CD4-positive, alpha-beta T cell treated with Interleukin-17A for 4 hours (primary cell): ENCODE results near the gene SPINK4.

Experiments used
- DNase-seq: peaks from one replicate; pipeline ENCODE4 v3.0.0-alpha.2; 2020; ENCODE audit warnings: mixed read lengths

Gene SPINK4

GRCh38 chr9:33263131-33264002, 23.4 kb downstream of the SPINK4 start:
- DNase-seq, result peak; percentile 23

- DNase-seq, result peak; percentile 42
These were observed 24.1 kb downstream of the SPINK4 start for GRCh38 chr9:33264003-33264472.

GRCh38 chr9:33264473-33265177, 24.7 kb downstream of the SPINK4 start, which contains the start of the genes BAG1 and CHMP5:
Gene BAG1 (minus strand): TSS chr9:33264708.
Gene CHMP5 (plus strand): TSS chr9:33265049. CDS start chr9:33265079, 30 bp downstream.
- DNase-seq, result peak; percentile 100

DNA sequence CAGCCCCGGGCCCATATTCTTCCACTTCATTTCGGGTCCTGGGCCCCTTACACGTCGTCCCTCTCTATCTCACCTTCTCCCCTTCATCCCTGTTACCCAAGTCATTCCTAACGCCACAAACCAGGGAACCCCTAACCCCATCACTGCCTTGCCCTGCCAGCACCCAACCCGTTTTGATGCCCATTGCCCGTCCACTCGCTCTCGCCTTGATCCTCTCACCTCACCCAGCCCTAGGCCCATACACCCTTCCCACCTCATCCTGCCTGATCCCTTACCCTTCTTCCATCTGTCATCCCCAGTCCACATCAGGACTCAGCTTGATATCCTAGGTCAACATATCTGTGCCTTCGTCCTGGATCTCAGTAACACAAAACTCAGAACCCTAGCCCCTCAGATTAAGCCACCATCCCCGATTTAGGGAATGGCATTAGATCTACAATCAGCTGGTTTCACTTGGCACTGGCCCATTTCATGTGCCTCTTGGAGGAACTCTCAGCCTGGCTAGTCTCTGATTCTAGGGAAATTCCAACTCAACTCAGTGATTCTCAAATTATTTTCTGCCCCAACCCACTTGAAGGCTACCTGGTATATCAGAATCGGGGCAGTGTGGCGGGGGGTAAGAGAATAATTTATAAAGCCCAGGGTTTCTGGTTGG, 25.4 kb downstream of the SPINK4 start:
- no peak for DNase-seq

DNA sequence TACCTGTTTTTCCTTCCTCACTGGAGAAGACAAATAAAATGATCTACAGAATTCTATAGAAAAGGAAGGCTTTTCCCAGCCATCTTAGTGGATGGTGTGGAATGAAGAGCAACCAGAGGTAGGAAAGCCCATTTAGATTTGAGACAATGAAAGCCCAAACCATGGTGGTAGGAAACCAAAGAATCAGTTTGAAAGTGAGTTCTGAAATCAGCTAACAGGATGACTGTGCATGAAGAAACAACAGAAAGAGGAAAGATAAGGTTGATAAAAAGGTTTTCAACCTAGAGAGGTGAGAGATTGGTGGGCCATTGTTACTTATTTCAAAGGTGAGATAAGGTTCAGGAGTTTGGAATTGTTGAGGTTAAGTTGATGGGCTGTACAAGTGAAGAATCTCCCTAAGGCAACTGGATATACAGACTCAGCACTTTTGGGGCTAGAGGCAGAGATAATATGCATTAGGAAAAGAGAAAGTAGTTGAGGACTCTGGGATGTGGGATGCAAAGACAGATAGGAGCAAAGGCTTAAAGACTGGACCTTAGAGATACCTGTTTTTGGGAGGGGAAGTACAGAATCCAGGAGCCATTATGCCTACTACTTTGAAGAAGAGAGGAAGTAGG, 27.3 kb downstream of the SPINK4 start:
- DNase-seq, result no peak

- no peak for DNase-seq
These were observed 30.2 kb downstream of the SPINK4 start for GRCh38 chr9:33270146-33270545.

DNA sequence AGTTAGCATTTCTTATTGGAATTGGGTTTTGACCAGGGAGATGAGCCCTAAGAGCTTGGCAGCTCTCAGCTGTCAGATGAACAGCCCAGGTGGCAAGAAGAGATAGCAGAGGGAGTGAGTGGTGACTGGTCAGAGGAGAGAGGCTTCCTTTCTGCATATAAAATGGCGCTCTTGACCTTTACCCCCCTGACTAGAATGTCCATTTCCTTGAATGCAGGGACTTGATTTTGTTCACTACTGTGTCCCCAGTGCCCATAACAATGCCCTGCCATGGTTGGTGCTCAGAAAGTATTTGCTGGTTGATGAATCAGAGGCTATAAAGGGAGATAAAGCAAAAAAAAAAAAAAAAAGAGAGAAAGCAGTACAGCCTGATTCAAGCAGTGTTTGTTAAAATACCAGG, 32.1 kb downstream of the SPINK4 start:
- no peak for DNase-seq

DNA sequence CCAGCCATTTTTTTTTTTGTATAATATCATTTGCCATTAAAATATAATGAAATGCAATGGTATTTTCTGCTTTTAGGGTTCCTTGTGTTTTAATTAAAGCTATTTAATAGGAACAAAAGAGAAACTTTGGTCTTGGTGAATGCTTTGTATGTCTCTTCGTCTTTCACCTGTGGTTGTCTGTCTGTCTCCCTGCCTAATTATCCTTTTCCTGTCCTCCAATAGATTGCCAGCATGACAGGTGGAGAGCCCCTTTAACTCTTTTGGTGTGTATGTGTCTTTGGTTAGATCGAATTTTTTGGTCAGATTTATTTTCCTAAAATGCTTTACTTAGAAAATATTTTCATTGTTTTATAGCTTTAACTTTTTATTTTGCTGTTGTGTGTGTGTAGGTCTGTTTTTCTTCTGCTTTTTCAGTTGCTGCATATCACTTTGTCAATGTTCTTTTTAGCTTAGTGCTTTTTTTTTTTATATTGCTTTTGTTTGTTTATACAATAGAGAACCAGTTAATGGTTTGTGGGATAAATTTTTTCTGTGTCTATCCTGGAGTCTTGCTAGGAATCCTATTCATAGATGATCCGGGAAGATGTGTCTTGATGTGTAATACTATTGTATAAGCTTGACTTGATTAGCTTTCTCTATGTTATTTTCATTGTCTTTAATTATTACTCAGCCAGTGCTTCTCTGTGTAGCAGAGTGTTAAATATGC, 33.5 kb downstream of the SPINK4 start:
- DNase-seq, result no peak

GRCh38 chr9:33273972-33274328, 34.0 kb downstream of the SPINK4 start:
- DNase-seq, result no peak

DNA sequence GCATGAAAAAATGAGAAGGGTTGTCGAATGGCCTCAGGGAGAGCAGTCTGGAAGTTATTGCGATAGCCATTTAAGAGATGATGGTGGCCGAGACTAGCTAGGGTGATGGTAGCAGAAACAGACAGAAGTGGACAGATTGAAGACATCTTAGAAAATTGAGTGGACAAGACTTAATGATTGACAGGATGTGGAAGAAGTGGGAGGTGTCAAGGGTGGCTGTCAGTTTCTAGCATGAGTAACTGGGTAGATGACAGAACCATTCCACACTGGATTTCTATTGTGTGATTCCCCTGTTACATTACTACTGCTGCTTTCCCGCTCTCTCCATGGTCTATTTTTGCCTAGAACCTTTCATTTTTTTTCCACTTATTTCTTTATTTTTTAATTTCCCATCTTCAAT, 37.5 kb downstream of the SPINK4 start:
- no peak for DNase-seq

DNA sequence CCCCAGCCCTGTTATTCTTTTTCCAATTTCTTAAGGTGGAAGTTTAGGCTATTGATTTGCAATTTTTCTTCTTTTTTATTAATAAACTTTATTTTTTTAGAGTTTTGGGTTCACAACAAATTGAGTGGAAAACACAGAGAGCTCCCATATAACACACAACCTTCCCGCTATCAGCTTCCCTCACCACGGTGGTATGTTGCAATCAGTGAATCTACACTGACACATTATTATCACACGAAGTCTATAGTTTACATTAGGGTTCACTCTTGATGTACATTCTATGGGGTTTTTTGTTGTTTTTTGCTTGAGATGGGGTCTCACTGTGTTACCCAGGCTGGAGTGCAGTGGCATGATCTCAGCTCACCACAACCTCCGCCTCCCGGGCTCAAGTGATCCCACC, 45.5 kb downstream of the SPINK4 start:
- DNase-seq, result no peak

DNA sequence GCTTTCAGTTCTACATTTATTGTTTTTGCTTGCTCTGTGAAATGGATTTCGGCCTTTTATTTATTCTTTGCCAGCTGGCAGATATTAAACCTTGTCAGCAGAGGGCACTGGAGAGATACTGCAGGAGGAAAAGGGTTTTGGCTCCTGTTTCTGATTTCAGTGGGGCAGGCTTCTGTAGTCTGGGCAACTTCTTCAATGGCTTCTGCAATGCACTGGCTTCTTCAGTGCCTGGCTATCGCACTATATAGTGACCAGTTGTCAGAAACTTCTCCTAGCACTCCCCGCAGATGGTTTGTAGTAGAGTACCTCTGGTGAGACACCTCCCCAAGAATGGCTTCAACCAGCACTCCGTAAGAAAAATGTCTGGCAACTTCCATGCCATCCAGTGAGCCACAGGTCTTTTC, 47.1 kb downstream of the SPINK4 start:
- DNase-seq, result peak; percentile 60

- no peak for DNase-seq
These were observed 48.3 kb downstream of the SPINK4 start for GRCh38 chr9:33288235-33288634.

- DNase-seq, result no peak
These were observed 49.0 kb downstream of the SPINK4 start for GRCh38 chr9:33288828-33289483.

- DNase-seq, result peak; percentile 21
These were observed 49.5 kb downstream of the SPINK4 start for GRCh38 chr9:33289496-33289895.

DNA sequence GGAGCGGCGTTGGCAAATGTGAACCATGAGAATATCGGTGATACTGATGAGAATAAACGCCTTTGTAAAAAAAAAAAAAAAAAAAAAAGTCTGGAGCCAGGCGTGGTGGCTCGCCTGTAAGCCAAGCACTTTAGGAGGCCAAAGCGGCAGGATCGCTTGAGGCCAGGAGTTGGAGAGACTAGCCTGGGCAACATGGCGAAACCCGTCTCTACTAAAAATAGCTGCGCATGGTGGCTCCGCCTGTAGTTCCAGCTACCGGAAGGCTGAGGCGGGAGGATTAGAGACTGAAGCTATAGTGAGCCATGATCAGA, 49.9 kb downstream of the SPINK4 start:
- DNase-seq, result no peak

DNA sequence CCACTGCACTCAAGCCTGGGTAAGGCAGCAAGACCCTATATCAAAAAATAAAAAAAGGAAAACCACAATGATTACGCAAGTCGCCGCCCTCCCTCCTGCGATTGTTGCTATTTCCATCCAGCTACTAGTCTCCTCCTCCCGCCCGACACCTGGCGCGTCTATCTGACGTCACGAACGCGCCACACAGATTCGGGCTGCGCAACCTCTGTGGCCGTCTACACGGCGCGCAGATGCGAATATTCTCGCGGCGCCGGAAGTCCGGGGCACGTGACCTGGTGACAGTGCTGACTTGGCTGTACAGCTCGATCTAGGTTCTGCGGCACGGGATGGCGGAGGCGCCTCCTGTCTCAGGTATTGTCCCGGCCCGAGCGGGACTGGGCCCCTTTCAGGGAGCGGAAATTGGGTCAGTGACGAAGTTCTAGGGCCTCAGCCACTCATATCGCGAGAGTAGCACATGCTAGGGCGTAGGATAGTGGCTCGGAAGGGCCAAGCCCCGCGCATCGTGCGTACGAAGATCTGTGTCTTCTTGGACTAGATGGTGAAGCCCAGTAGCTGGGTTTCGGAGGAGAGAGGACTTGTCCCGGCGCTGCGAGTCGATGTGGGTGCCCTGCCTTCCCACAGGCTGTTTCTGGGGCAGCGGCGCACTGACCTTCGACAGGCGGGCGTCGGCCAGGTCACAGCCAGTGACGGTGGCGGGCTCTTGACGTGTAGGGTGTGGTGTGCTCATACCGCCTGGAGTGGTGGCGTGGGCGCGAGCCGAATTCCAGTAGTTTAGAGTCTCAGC, 50.5 kb downstream of the SPINK4 start, which contains the start of gene NFX1:
Gene NFX1, plus strand, starts transcription at position 270 of the 784 bp plus-strand sequence. Its CDS starts 57 bp downstream, at position 327.
- peak; percentile 98 for DNase-seq

DNA sequence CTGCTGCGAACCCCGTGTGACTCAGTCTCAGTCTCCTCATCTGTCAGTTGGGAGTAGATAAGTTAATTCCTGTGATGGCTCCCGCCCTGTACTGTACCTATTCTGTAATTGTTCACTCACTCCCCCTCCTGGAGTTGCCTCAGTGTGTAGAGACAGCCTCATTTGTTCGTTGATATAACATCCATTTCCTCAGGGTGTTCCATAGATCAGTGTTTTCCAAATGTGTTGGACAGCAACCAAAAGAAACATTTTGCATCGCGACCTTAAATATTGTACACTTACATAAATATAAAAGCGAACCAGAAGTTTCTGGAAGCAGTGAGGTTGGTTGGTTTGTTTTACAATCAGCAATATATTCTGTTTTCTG, 51.0 kb downstream of the SPINK4 start:
- DNase-seq, result no peak

GRCh38 chr9:33291901-33292300, 51.9 kb downstream of the SPINK4 start:
- DNase-seq, result no peak

- no peak for DNase-seq
These were observed 53.8 kb downstream of the SPINK4 start for GRCh38 chr9:33293782-33294181.
